ENCODE measurements around the gene GALNT14. TPM values are rescaled to one million over a fixed set of nuclear protein-coding genes. Genes with fewer than 3 reads are reported as not detected.

GALNT14 gene
- total and polyA plus RNA-seq, 8 donors = 1.5 to 8.3 (median 5.3) TPM

DNA sequence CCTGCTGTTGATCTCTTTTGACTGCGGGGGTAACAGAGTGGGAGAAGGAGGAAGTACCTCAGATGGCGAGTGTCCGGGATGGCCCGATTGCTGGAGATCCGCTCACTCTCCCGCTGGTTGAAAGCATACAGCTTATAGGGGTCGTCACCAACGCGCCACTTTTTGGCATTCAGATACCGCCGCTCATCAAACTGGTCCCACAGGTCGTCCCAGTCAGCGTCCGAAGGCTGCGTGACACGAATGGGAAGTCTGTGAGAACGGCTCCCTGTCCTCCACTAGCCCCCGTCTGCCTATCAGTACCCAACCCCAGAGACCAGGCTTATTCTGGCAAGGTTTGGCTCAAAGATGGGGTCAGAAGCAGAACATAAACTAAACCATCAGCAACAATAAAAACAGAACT lies 145.5 kb downstream of the GALNT14 start:
- Histone ChIP-seq H3K9me3 (no peaks in the 10 kb centered on the region), H3K27ac (no peak overlapping the region), H3K4me3 (no peak overlapping the region), H3K4me1 (no peaks in the 10 kb centered on the region), H3K27me3 (no peaks in the 10 kb centered on the region), H3K36me3 (no peaks in the 10 kb centered on the region)
- TF ChIP-seq, protein P1, sequence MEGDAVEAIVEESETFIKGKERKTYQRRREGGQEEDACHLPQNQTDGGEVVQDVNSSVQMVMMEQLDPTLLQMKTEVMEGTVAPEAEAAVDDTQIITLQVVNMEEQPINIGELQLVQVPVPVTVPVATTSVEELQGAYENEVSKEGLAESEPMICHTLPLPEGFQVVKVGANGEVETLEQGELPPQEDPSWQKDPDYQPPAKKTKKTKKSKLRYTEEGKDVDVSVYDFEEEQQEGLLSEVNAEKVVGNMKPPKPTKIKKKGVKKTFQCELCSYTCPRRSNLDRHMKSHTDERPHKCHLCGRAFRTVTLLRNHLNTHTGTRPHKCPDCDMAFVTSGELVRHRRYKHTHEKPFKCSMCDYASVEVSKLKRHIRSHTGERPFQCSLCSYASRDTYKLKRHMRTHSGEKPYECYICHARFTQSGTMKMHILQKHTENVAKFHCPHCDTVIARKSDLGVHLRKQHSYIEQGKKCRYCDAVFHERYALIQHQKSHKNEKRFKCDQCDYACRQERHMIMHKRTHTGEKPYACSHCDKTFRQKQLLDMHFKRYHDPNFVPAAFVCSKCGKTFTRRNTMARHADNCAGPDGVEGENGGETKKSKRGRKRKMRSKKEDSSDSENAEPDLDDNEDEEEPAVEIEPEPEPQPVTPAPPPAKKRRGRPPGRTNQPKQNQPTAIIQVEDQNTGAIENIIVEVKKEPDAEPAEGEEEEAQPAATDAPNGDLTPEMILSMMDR (IDR thresholded peaks at IDR 0.05) = no peak
- no peak for ATAC-seq
- intact Hi-C loops (cut with DNase I) = no loop called here
- no peak for DNase-seq

DNA sequence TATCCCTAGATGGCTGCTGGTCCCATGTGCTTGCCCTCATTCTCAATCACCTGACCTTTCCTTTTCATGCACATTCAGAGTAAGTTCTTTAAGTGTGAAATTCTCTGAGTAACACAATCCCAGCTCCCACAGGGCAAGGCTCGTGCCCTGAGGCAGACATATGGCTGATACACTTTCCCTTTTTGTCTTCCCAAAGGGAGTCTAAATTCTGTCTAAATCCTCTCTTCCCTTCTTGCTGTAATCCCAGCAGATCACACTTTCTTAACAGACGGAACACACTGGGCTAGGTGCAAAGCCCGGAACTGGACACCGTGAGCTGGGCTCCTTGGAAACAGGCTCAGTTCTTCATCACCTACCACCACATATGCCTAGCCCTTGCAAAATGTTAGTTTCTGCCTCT lies 147.6 kb downstream of the GALNT14 start:
- DNase-seq = no peak
- Histone ChIP-seq H3K9me3 (no peaks in the 10 kb centered on the region), H3K27me3 (no peaks in the 10 kb centered on the region), H3K27ac (no peak overlapping the region), H3K4me1 (no peaks in the 10 kb centered on the region), H3K36me3 (no peaks in the 10 kb centered on the region), H3K4me3 (no peak overlapping the region)
- ATAC-seq = no peak
- intact Hi-C loops (cut with DNase I) = no loop called here
- TF ChIP-seq, protein P1 (IDR thresholded peaks at IDR 0.05) = no peak

DNA sequence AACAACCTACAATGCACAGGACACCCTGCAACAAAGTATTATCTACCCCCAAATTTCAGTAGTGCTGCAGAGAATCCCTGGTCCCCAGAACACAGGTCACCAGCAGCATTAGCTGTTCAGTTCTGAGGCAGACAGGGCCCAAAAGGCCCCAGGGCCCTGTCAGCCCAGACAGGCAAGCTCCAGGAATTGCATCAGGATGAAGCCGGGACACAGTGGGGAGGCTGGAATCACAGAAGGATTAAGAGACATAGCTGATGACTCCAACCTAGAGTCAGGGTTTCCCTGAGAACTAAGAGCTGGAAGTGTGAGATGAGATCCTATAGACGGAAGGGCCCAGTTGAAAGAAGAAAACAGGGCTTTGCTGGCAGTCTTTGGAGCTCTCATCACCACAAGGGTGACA lies 148.1 kb downstream of the GALNT14 start:
- DNase-seq (no peak), ATAC-seq (no peak)
- no peak overlapping the region for H3K27ac ChIP-seq
- no peaks in the 10 kb centered on the region for H3K36me3 ChIP-seq
- TF ChIP-seq, protein P1 (IDR thresholded peaks at IDR 0.05) = no peak
- no peaks in the 10 kb centered on the region for H3K9me3 ChIP-seq
- H3K4me1 ChIP-seq = no peaks in the 10 kb centered on the region
- no peaks in the 10 kb centered on the region for H3K27me3 ChIP-seq
- intact Hi-C loops (cut with DNase I) = no loop called here
- no peak overlapping the region for H3K4me3 ChIP-seq

DNA sequence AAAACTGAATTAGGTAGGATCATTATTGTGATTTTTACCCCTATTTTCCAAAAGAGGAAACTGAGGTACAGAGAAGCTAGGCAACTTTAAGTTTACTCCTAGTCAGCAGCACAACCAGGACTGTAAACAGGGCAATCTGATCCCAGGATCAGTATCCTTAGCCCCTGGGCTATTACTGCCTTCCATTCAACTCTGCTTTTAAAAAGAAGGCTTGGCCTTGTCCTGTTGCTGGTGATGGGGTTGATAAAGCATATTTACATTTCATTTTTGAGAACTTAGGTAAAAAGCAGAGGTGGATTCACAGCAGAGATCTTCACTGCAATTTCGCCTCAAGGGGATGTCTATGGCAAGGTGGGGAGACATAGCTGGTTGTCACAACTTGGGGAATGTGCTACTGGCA lies 148.5 kb downstream of the GALNT14 start:
- TF ChIP-seq, protein P1 (IDR thresholded peaks at IDR 0.05) = no peak
- no peaks in the 10 kb centered on the region for H3K4me1 ChIP-seq
- no peaks in the 10 kb centered on the region for H3K9me3 ChIP-seq
- H3K4me3 ChIP-seq = no peak overlapping the region
- intact Hi-C loops (cut with DNase I) = no loop called here
- no peaks in the 10 kb centered on the region for H3K27me3 ChIP-seq
- no peak overlapping the region for H3K27ac ChIP-seq
- no peaks in the 10 kb centered on the region for H3K36me3 ChIP-seq
- ATAC-seq (no peak), DNase-seq (no peak)

DNA sequence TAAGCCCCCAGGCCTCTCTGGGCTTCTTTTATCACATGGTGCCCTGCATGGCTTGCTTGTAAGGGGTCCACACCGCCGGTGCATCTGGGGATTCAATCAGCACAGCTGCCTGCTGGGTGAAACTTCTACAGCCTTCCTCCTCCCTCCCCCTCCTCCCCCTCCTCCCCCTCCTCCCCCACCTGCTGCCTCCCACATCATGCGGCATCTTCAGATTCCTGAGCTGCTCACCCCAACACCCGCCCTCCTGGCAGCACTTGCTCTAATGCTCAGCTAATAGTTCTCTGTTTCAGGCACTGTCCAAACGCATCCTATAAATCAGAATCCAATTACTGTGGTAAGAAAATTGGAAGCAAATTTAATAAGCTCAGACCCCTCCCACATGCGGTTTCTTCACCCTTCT lies 150.7 kb downstream of the GALNT14 start:
- H3K4me3 ChIP-seq = no peak overlapping the region
- no peak overlapping the region for H3K27ac ChIP-seq
- H3K27me3 ChIP-seq = no peaks in the 10 kb centered on the region
- DNase-seq (no peak), ATAC-seq (no peak)
- no peaks in the 10 kb centered on the region for H3K36me3 ChIP-seq
- TF ChIP-seq, protein P1 (IDR thresholded peaks at IDR 0.05) = no peak
- H3K4me1 ChIP-seq = no peaks in the 10 kb centered on the region
- no peaks in the 10 kb centered on the region for H3K9me3 ChIP-seq
- intact Hi-C loops (cut with DNase I) = no loop called here
